Panc1 (cell line): ENCODE results near the gene CSK. TPM values are rescaled to one million over a fixed set of nuclear protein-coding genes. Genes with fewer than 3 reads are reported as not detected.

ENCODE experiments used
- ATAC-seq: fragments of 200-7000 bp; cut with Tn5 transposase; 2 replicates; pipeline ENCODE4 v1.9.1; 2020; ENCODE audit warnings: mild to moderate bottlenecking, moderate library complexity
- BruUV-seq: library from RNA; stranded (reverse); fragments of 400-500 nt; replicated peaks from 2 replicates; lab custom pipeline; 2021; lab: Mats Ljungman, UMichigan
- CTCF ChIA-PET: fragments of 300-600 bp; sonication (Branson Sonifier 250); formaldehyde crosslinking; loops from one replicate; lab custom pipeline; 2022; ENCODE audit warnings: antibody characterized with exemption; lab: Charles Lee
- POLR2A ChIA-PET: fragments of 300-600 bp; sonication (Branson Sonifier 250); formaldehyde crosslinking; loops from one replicate; lab custom pipeline; 2022; ENCODE audit warnings: antibody characterized with exemption; lab: Charles Lee
- DNase-seq: peaks from one replicate; pipeline ENCODE4 v3.0.0-alpha.2; 2010; ENCODE audit warnings: low read depth, low spot score
- H3K27ac ChIP-seq: 2 replicates; pipeline ENCODE4 v1.5.1; 2011; ENCODE audit warnings: mild to moderate bottlenecking, low read length, inconsistent platforms
- H3K27me3 ChIP-seq: fragments of 200-500 bp; sonication (Bioruptor generic); 2 replicates; pipeline ENCODE4 v1.6.0; 2014; ENCODE audit warnings: low read length, inconsistent platforms; ENCODE audit not compliant: control insufficient read depth, insufficient read depth
- H3K36me3 ChIP-seq: fragments of 200-500 bp; sonication (Bioruptor generic); 2 replicates; pipeline ENCODE4 v1.5.1; 2014; ENCODE audit warnings: inconsistent platforms, mild to moderate bottlenecking, low read length, moderate library complexity; ENCODE audit not compliant: control insufficient read depth, insufficient read depth
- H3K4me1 ChIP-seq: 2 replicates; pipeline ENCODE4 v1.5.1; 2011; ENCODE audit warnings: inconsistent platforms, mild to moderate bottlenecking, low read length, moderate library complexity; ENCODE audit not compliant: control insufficient read depth, insufficient read depth
- H3K4me3 ChIP-seq, 2 experiments: 2 replicates each; pipeline ENCODE4 v1.5.1; 2011 to 2012; ENCODE audit warnings: low read depth in 2 of 2, low read length in 2 of 2, mild to moderate bottlenecking in 2 of 2, inconsistent platforms in 1 of 2, moderate library complexity in 1 of 2
- H3K9me3 ChIP-seq: fragments of 200-500 bp; sonication (Bioruptor generic); 2 replicates; pipeline ENCODE4 v1.5.1; 2014; ENCODE audit warnings: low read depth, mild to moderate bottlenecking, inconsistent platforms, low read length, moderate library complexity; ENCODE audit not compliant: control insufficient read depth, insufficient read depth
- CTCF ChIP-seq: fragments of 450-650 bp; IDR thresholded peaks from 2 replicates; pipeline ENCODE4 v1.5.1; 2017; ENCODE audit warnings: mild to moderate bottlenecking
- POLR2AphosphoS5 ChIP-seq: IDR thresholded peaks from 2 replicates; pipeline ENCODE4 v1.6.1; 2012; ENCODE audit warnings: mild to moderate bottlenecking, low read depth, low read length, moderate library complexity
- REST ChIP-seq, 2 experiments: IDR thresholded peaks; 2 replicates each; pipeline ENCODE4 v1.6.1; 2011 to 2012; ENCODE audit warnings: low read depth in 2 of 2, control low read depth in 1 of 2, low read length in 1 of 2, mild to moderate bottlenecking in 1 of 2, moderate library complexity in 1 of 2; ENCODE audit not compliant: insufficient read depth in 1 of 2
- SIN3A ChIP-seq: IDR thresholded peaks from 2 replicates; pipeline ENCODE4 v1.6.1; 2012; ENCODE audit warnings: low read depth, mild to moderate bottlenecking, low read length, moderate library complexity, borderline replicate concordance; ENCODE audit not compliant: insufficient read depth
- TCF7L2 ChIP-seq: IDR thresholded peaks from 2 replicates; pipeline ENCODE4 v1.6.1; 2011; ENCODE audit warnings: mild to moderate bottlenecking, low read depth, low read length, inconsistent platforms
- in situ Hi-C: cut with HindIII; loops from 2 replicates; pipeline ENCODE4 v1.10.0; 2016; ENCODE audit warnings: low sequenced_read_pairs, low pct_unique_long_range_greater_than_20kb
- intact Hi-C: fragments of 100-400 bp; cut with micrococcal nuclease; formaldehyde crosslinking; loops from one replicate; pipeline ENCODE4 v1.10.0; 2022; ENCODE audit not compliant: unreplicated experiment
- total RNA-seq: library from RNA; stranded (reverse); gene quantifications from one replicate; pipeline ENCODE4 v1.2.1, GENCODE V29; 2021; ENCODE audit not compliant: unreplicated experiment

Gene CSK
- total RNA-seq, 1 experiment from 2014 or later, result 81.4 TPM

GRCh38 chr15:74799856-74800558, 18.1 kb downstream of the CSK start:
- no TSS peak for BruUV-seq
- peak; percentile 95 for ATAC-seq
- Histone ChIP-seq H3K4me1 (peaks cover 7% of the 10 kb centered on the region; the same call in 1 of the 2 replicates), H3K27me3 (no peaks in the 10 kb centered on the region), H3K9me3 (no peaks in the 10 kb centered on the region), H3K4me3 (no peak overlapping the region), H3K27ac (no peak overlapping the region), H3K36me3 (peaks cover 2% of the 10 kb centered on the region; the same call in 1 of the 2 replicates)
- intact Hi-C loops (loop anchor here (2.0 kb wide), 1 partner anchor 29 kb away; no protein-coding TSS in a partner anchor), in situ Hi-C loops (no loop called here)
- ChIA-PET POLR2A (no interaction called here), CTCF (interaction anchor here (0.6 to 1.5 kb wide), 6 partner anchors 10 to 371 kb away, joined by 3 to 15 read pairs (median 6); no protein-coding TSS in a partner anchor)
- peak; percentile 45 for DNase-seq
- TF ChIP-seq REST (IDR thresholded peaks at IDR 0.05; ENCODE audit: insufficient read depth in 1 of 2, low read depth in 2 of 2, low read length in 1 of 2) (no peak), POLR2AphosphoS5 (no peak), CTCF (peak; percentile 99), TCF7L2 (no peak), SIN3A (no peak)

GRCh38 chr15:74800559-74801094, 18.7 kb downstream of the CSK start:
- TF ChIP-seq TCF7L2 (no peak), REST (IDR thresholded peaks at IDR 0.05; ENCODE audit: insufficient read depth in 1 of 2, low read depth in 2 of 2, low read length in 1 of 2) (no peak), SIN3A (no peak), POLR2AphosphoS5 (no peak), CTCF (no peak; the same call in 1 of the 2 replicates)
- Histone ChIP-seq H3K4me1 (peaks cover 7% of the 10 kb centered on the region; the same call in 1 of the 2 replicates), H3K4me3 (no peak overlapping the region), H3K27ac (no peak overlapping the region), H3K9me3 (no peaks in the 10 kb centered on the region), H3K36me3 (peaks cover 2% of the 10 kb centered on the region; the same call in 1 of the 2 replicates), H3K27me3 (no peaks in the 10 kb centered on the region)
- intact Hi-C loops, result loop anchor here (2.0 kb wide), 1 partner anchor 30 kb away; no protein-coding TSS in a partner anchor
- DNase-seq (no peak), ATAC-seq (peak; percentile 6; the same call in 1 of the 2 replicates)
- in situ Hi-C loops, result no loop called here
- no TSS peak for BruUV-seq
- ChIA-PET CTCF (interaction anchor here (0.7 to 1.5 kb wide), 5 partner anchors 13 to 372 kb away, joined by 3 to 15 read pairs (median 6); no protein-coding TSS in a partner anchor), POLR2A (no interaction called here)
